Measurements from ENCODE around the gene JUND. TPM values are rescaled to one million over a fixed set of nuclear protein-coding genes. Genes with fewer than 3 reads are reported as not detected.

The JUND gene
- total and polyA plus RNA-seq, 2 of the 4 experiments (the other 2 are of a cell fraction), result 14.2 to 77.2 TPM

DNA sequence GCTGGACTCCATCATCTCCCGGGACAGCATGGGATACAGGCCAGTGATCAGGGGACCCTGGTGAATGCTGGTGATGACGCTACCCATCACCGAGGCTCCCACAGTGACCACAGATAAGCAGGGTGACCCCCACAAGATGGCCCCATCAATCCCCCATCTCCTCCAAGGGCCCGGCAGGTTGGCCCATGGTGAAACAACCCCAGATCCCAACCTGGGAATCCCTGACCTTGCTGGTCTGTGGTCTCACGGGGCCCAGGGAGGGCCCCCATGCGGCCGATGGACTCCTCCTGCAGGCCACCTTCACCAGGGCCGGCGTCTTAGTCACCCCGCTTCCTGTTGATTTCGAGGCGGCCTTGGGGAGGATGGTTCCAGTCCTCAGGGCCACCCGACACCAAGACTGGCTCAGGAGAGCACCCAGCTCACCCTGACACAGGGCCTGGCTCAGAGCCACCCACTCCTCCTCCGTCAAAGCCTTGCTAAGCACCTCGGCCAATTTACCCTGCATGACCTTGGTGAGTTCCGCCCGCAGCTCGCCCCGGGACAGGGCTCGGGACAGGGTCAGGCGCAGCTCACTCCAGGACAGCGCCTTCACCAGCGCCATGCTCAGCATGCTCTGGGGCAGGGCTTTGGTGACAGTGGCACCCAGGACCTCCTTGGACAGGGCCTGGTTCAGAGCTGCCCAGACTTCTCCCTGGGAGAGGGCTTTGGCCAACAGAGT is 17.1 kb downstream of the JUND start:
- Histone ChIP-seq H3K4me2 (ENCODE audit: low read depth, low read length) (no peak overlapping the region), H3K79me1 (ENCODE audit: low read depth in 1 of 2, low read length in 2 of 2) (no peaks in the 10 kb centered on the region), H4K8ac (ENCODE audit: low read depth in 2 of 2, low read length in 2 of 2) (no peak overlapping the region), H3K27ac (ENCODE audit: insufficient read depth, low read length) (no peak overlapping the region), H3K23ac (ENCODE audit: low read depth, low read length) (no peak overlapping the region), H3K18ac (ENCODE audit: low read depth, low read length) (no peak overlapping the region), H2AK5ac (ENCODE audit: low read depth, low read length) (no peak overlapping the region), H2BK20ac (ENCODE audit: low read depth, low read length) (no peak overlapping the region), H4K5ac (ENCODE audit: low read depth, low read length) (no peak overlapping the region), H2BK5ac (ENCODE audit: low read depth, low read length, poor library complexity, severe bottlenecking) (no peak overlapping the region), H3K9me3 (ENCODE audit: control insufficient read depth, insufficient read depth, low read length) (no peaks in the 10 kb centered on the region), H4K91ac (ENCODE audit: insufficient read depth, low read depth, low read length) (no peak overlapping the region), H3K4ac (ENCODE audit: low read depth, low read length) (no peak overlapping the region), H3K36me3 (ENCODE audit: control insufficient read depth, insufficient read depth, low read length) (peaks cover 34% of the 10 kb centered on the region), H3K14ac (replicated peaks; ENCODE audit: low read depth, low read length) (no peak overlapping the region), H4K20me1 (ENCODE audit: insufficient read depth, low read length) (peaks cover 4% of the 10 kb centered on the region; the same call in 1 of the 2 replicates), H3K4me1 (ENCODE audit: control insufficient read depth, insufficient read depth, low read length) (no peaks in the 10 kb centered on the region), H3K4me3 (ENCODE audit: insufficient read depth, low read depth, low read length) (no peak overlapping the region), H2BK120ac (ENCODE audit: low read depth, low read length) (no peak overlapping the region), H3K9me1 (ENCODE audit: insufficient read depth, low read length) (peaks cover 3% of the 10 kb centered on the region; the same call in 1 of the 2 replicates), H2BK15ac (ENCODE audit: low read depth, low read length) (no peak overlapping the region), H3K56ac (ENCODE audit: extremely low read depth, insufficient read depth, low read length) (no peak overlapping the region), H2AFZ (replicated peaks; ENCODE audit: low read length, poor library complexity) (peak overlapping the region; percentile 21), H3K27me3 (ENCODE audit: control insufficient read depth, insufficient read depth, low read length) (no peaks in the 10 kb centered on the region), H3K9ac (ENCODE audit: low read depth, low read length) (no peak overlapping the region), H2AK9ac (replicated peaks; ENCODE audit: low read depth, low read length, poor library complexity) (no peak overlapping the region)
- DNase-seq, result no peak
- no peak for ATAC-seq (ENCODE audit: low read depth)
- in situ Hi-C loops (cut with MboI; ENCODE audit: low sequenced_read_pairs), result no loop called here
- intact Hi-C loops (cut with micrococcal nuclease), result no loop called here
- BruUV-seq (replicated peaks), result no TSS peak
- dilution Hi-C loops (cut with HindIII; ENCODE audit: low sequenced_read_pairs, unreplicated experiment), result no loop called here
- TF ChIP-seq MXI1 (IDR thresholded peaks at IDR 0.05; ENCODE audit: borderline replicate concordance, low read depth, low read length), result no peak
- TF ChIP-seq RFX5 (IDR thresholded peaks at IDR 0.05; ENCODE audit: low read depth, low read length), result no peak
- TF ChIP-seq RCOR1 (IDR thresholded peaks at IDR 0.05; ENCODE audit: insufficient replicate concordance, low read length), result no peak
- TF ChIP-seq, protein P1, sequence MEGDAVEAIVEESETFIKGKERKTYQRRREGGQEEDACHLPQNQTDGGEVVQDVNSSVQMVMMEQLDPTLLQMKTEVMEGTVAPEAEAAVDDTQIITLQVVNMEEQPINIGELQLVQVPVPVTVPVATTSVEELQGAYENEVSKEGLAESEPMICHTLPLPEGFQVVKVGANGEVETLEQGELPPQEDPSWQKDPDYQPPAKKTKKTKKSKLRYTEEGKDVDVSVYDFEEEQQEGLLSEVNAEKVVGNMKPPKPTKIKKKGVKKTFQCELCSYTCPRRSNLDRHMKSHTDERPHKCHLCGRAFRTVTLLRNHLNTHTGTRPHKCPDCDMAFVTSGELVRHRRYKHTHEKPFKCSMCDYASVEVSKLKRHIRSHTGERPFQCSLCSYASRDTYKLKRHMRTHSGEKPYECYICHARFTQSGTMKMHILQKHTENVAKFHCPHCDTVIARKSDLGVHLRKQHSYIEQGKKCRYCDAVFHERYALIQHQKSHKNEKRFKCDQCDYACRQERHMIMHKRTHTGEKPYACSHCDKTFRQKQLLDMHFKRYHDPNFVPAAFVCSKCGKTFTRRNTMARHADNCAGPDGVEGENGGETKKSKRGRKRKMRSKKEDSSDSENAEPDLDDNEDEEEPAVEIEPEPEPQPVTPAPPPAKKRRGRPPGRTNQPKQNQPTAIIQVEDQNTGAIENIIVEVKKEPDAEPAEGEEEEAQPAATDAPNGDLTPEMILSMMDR (conservative IDR thresholded peaks at IDR 0.05; ENCODE audit: low read depth, low read length), result no peak
- TF ChIP-seq RAD21 (IDR thresholded peaks at IDR 0.05; ENCODE audit: low read length), result no peak
- TF ChIP-seq MAFK (IDR thresholded peaks at IDR 0.05; ENCODE audit: low read depth, low read length), result no peak
- TF ChIP-seq, protein P2, sequence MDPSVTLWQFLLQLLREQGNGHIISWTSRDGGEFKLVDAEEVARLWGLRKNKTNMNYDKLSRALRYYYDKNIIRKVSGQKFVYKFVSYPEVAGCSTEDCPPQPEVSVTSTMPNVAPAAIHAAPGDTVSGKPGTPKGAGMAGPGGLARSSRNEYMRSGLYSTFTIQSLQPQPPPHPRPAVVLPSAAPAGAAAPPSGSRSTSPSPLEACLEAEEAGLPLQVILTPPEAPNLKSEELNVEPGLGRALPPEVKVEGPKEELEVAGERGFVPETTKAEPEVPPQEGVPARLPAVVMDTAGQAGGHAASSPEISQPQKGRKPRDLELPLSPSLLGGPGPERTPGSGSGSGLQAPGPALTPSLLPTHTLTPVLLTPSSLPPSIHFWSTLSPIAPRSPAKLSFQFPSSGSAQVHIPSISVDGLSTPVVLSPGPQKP (IDR thresholded peaks at IDR 0.05; ENCODE audit: borderline replicate concordance, low read depth, low read length), result no peak
- no peak for TF ChIP-seq SMC3 (IDR thresholded peaks at IDR 0.05; ENCODE audit: low read depth, low read length)
- TF ChIP-seq NFE2L2 (IDR thresholded peaks at IDR 0.05; ENCODE audit: low read depth, low read length), result no peak
- TF ChIP-seq, protein P3, sequence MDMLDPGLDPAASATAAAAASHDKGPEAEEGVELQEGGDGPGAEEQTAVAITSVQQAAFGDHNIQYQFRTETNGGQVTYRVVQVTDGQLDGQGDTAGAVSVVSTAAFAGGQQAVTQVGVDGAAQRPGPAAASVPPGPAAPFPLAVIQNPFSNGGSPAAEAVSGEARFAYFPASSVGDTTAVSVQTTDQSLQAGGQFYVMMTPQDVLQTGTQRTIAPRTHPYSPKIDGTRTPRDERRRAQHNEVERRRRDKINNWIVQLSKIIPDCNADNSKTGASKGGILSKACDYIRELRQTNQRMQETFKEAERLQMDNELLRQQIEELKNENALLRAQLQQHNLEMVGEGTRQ (IDR thresholded peaks at IDR 0.05; ENCODE audit: low read depth, low read length), result no peak
- TF ChIP-seq BHLHE40 (IDR thresholded peaks at IDR 0.05; ENCODE audit: low read depth, low read length), result no peak
- TF ChIP-seq CHD1 (IDR thresholded peaks at IDR 0.05; ENCODE audit: low read depth, low read length), result no peak
- no peak for TF ChIP-seq POLR2A (IDR thresholded peaks at IDR 0.05; ENCODE audit: low read depth, low read length)
- no peak for TF ChIP-seq FOS (IDR thresholded peaks at IDR 0.05; ENCODE audit: low read depth, low read length)
- no peak for TF ChIP-seq CEBPB (IDR thresholded peaks at IDR 0.05; ENCODE audit: low read depth, low read length)
- TF ChIP-seq MAZ (IDR thresholded peaks at IDR 0.05; ENCODE audit: borderline replicate concordance, low read depth, low read length), result no peak
- ChIA-PET POLR2A (ENCODE audit: unreplicated experiment) (no interaction called here), CTCF (no interaction called here)
- WGBS, 2 experiments (ENCODE audit: extremely low coverage in 2 of 2, insufficient read length in 1 of 2), result 90% methylated on average over 12 of the region's 23 CpGs; no CpG with 5 or more reads in 1 of the 2 experiments
